Measurements from ENCODE around the gene SLC22A31.

GRCh38 chr16:89152831-89153700 is 47.3 kb downstream of the SLC22A31 start:
- TF ChIP-seq GTF2F1 (IDR thresholded peaks at IDR 0.05; ENCODE audit: low read depth, low read length) (no peak), CLOCK (CRISPR knock-in tag; IDR thresholded peaks at IDR 0.05; ENCODE audit: borderline replicate concordance) (no peak), SIN3A (IDR thresholded peaks at IDR 0.05; ENCODE audit: borderline replicate concordance in 2 of 2, control insufficient read depth in 1 of 2, low read depth in 2 of 2, low read length in 2 of 2) (no peak), CTCF (IDR thresholded peaks at IDR 0.05 in 2 of 3, conservative IDR thresholded peaks at IDR 0.05 in 1 of 3; ENCODE audit: insufficient read depth in 2 of 3, low read depth in 1 of 3, low read length in 3 of 3) (no peak), POLR2A (conservative IDR thresholded peaks at IDR 0.05) (no peak), ATF2 (CRISPR knock-in tag; IDR thresholded peaks at IDR 0.05) (no peak), MEIS2 (IDR thresholded peaks at IDR 0.05; ENCODE audit: partially characterized antibody) (no peak), ATF1 (CRISPR knock-in tag; IDR thresholded peaks at IDR 0.05) (no peak), ATF1 (tag; IDR thresholded peaks at IDR 0.05) (no peak), MYBL2 (IDR thresholded peaks at IDR 0.05; ENCODE audit: low read depth) (no peak), MYBL2 (CRISPR knock-in tag; IDR thresholded peaks at IDR 0.05; ENCODE audit: borderline replicate concordance) (no peak), ZNF121 (CRISPR knock-in tag; conservative IDR thresholded peaks at IDR 0.05) (no peak), EZH2 (IDR thresholded peaks at IDR 0.05; ENCODE audit: borderline replicate concordance, low read depth, low read length) (no peak), PBX2 (CRISPR knock-in tag; IDR thresholded peaks at IDR 0.05; ENCODE audit: low read depth) (no peak), PBX2 (tag; conservative IDR thresholded peaks at IDR 0.05; ENCODE audit: low read depth) (no peak), CUX1 (CRISPR knock-in tag; IDR thresholded peaks at IDR 0.05) (no peak)
